OCI-LY7 (cell line): ENCODE data around the gene MAMDC2.
"Not testable (repeated sequence)": the region's sequence is repeated elsewhere in the genome, so short reads cannot be mapped to it uniquely, and the experiment has no call there.

Experiments used
- EZH2phosphoT487 ChIP-seq: fragments of 200-600 bp; sonication (generic); IDR thresholded peaks from 2 replicates; pipeline ENCODE4 v1.6.1; 2018; ENCODE audit warnings: low read depth, borderline replicate concordance, mild to moderate bottlenecking, mixed run types, antibody characterized with exemption, low read length, moderate library complexity, mixed read lengths
- TF ChIP-seq, protein P1 (sequence below): fragments of 200-600 bp; sonication (generic); conservative IDR thresholded peaks from 2 replicates; pipeline ENCODE4 v1.5.1; 2014; ENCODE audit warnings: mild to moderate bottlenecking, antibody characterized with exemption, low read length, moderate library complexity, mixed read lengths

DNA sequence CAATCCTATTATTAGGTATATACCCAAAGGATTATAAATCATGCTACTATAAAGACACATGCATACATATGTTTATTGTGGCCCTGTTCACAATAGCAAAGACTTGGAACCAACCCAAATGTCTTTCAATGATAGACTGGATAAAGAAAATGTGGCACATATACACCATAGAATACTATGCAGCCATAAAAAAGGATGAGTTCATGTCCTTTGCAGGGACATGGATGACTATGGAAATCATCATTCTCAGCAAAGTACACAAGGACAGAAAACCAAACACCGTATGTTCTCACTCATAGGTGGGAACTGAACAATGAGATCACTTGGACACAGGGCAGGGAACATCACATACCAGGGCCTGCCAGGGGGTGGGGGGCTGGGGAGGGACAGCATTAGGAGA lies 202.3 kb downstream of the MAMDC2 start:
- TF ChIP-seq, protein P1, sequence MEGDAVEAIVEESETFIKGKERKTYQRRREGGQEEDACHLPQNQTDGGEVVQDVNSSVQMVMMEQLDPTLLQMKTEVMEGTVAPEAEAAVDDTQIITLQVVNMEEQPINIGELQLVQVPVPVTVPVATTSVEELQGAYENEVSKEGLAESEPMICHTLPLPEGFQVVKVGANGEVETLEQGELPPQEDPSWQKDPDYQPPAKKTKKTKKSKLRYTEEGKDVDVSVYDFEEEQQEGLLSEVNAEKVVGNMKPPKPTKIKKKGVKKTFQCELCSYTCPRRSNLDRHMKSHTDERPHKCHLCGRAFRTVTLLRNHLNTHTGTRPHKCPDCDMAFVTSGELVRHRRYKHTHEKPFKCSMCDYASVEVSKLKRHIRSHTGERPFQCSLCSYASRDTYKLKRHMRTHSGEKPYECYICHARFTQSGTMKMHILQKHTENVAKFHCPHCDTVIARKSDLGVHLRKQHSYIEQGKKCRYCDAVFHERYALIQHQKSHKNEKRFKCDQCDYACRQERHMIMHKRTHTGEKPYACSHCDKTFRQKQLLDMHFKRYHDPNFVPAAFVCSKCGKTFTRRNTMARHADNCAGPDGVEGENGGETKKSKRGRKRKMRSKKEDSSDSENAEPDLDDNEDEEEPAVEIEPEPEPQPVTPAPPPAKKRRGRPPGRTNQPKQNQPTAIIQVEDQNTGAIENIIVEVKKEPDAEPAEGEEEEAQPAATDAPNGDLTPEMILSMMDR, result not testable (repeated sequence)
- not testable (repeated sequence) for TF ChIP-seq EZH2phosphoT487
